ENCODE measurements around the gene WNT11. TPM values are rescaled to one million over a fixed set of nuclear protein-coding genes. Genes with fewer than 3 reads are reported as not detected.

The WNT11 gene
- total RNA-seq, 2 donors from 2014 or later: 1.6 to 6.8 TPM

GRCh38 chr11:76207642-76208401 is 1.5 kb upstream of the WNT11 start:
- Histone ChIP-seq H3K36me3 (no peaks in the 10 kb centered on the region), H3K9me3 (no peaks in the 10 kb centered on the region), H3K4me1 (peaks cover 0 to 56% of the 10 kb centered on the region in 2 donors), H3K4me3 (peak overlapping the region; percentile 44 to 67), H3K27me3 (no peaks in the 10 kb centered on the region), H3K27ac (peak overlapping the region in 1 of 2 donors; percentile 55)
- TF ChIP-seq CTCF (IDR thresholded peaks at IDR 0.05): peak; percentile 95 to 99
- peak; percentile 74 for DNase-seq (ENCODE audit: low spot score)

- H3K27me3 ChIP-seq: no peaks in the 10 kb centered on the region
Measured at GRCh38 chr11:76206077-76206326, 300 bp downstream of the WNT11 start.

GRCh38 chr11:76205252-76206076 is 838 bp downstream of the WNT11 start:
- Histone ChIP-seq H3K36me3 (no peaks in the 10 kb centered on the region), H3K27ac (no peak overlapping the region), H3K27me3 (no peaks in the 10 kb centered on the region), H3K4me1 (peaks cover 0 to 49% of the 10 kb centered on the region in 2 donors), H3K9me3 (no peaks in the 10 kb centered on the region), H3K4me3 (peak overlapping the region in 1 of 2 donors; percentile 67)
- DNase-seq (ENCODE audit: low spot score): no peak
- TF ChIP-seq CTCF (IDR thresholded peaks at IDR 0.05): no peak

More at GRCh38 chr11:76206077-76206326, 300 bp downstream of the WNT11 start:
- H3K36me3 ChIP-seq: no peaks in the 10 kb centered on the region
- TF ChIP-seq CTCF (IDR thresholded peaks at IDR 0.05): no peak
- no peak overlapping the region for H3K27ac ChIP-seq
- DNase-seq (ENCODE audit: low spot score): no peak
- H3K9me3 ChIP-seq: no peaks in the 10 kb centered on the region
- peak overlapping the region; percentile 44 to 67 for H3K4me3 ChIP-seq
- H3K4me1 ChIP-seq: peaks cover 0 to 55% of the 10 kb centered on the region in 2 donors

- TF ChIP-seq CTCF (IDR thresholded peaks at IDR 0.05): no peak
- DNase-seq (ENCODE audit: low spot score): no peak
- Histone ChIP-seq H3K9me3 (no peaks in the 10 kb centered on the region), H3K4me1 (peaks cover 0 to 34% of the 10 kb centered on the region in 2 donors), H3K4me3 (no peak overlapping the region), H3K27ac (no peak overlapping the region), H3K27me3 (no peaks in the 10 kb centered on the region), H3K36me3 (no peaks in the 10 kb centered on the region)
Measured at GRCh38 chr11:76203937-76204336, 2.4 kb downstream of the WNT11 start.

GRCh38 chr11:76203131-76203925 is 3.0 kb downstream of the WNT11 start:
- no peak for DNase-seq (ENCODE audit: low spot score)
- no peak for TF ChIP-seq CTCF (IDR thresholded peaks at IDR 0.05)

More at GRCh38 chr11:76203131-76203925, 3.0 kb downstream of the WNT11 start:
- Histone ChIP-seq H3K27ac (no peak overlapping the region), H3K4me3 (no peak overlapping the region), H3K27me3 (no peaks in the 10 kb centered on the region), H3K9me3 (no peaks in the 10 kb centered on the region), H3K4me1 (peaks cover 0 to 28% of the 10 kb centered on the region in 2 donors), H3K36me3 (no peaks in the 10 kb centered on the region)
